Measurements from ENCODE around the gene DPCD.

Gene DPCD

DNA sequence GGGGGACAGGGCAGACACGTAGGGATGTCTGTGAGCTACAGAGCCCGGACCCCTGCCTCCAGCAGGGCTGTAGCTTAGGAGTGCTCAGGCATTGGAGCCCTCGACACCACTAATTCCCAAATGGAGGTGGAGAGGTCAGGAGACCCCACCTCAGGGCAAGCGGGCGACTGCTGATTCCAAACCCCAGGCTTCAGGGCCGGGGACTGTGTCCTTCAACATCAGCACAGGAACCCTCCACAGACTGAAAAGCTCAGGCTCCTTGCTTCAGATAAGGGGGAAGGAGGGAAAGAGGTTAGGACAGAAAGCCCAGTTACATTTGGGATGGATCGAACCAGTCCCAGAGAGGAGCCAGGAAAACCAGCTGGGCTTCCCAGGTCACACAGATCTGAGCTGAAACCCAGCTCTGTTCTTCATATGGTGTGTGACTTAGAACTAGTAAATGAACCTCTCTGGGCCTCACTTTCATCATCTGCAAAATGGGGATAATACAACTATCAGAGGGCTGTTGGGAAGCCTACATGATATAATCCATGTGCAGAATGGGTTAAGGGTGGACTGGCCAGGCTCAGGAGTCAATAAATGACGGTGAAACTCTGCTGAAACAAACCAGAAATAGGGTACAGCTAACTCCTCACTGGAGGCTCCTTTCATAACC lies 16.7 kb upstream of the DPCD start:
- H3K36me3 ChIP-seq (ENCODE audit: insufficient read depth) = no peaks in the 10 kb centered on the region
- no peak overlapping the region for H3K4me2 ChIP-seq
- H3K27ac ChIP-seq = no peak overlapping the region
- no peaks in the 10 kb centered on the region for H3K79me2 ChIP-seq (ENCODE audit: insufficient read depth, low read depth)
- H3K4me3 ChIP-seq (IDR thresholded peaks at IDR 0.05; ENCODE audit: insufficient read depth, low read depth, low read length) = no peak overlapping the region
- H3K27me3 ChIP-seq (ENCODE audit: insufficient read depth, low read depth) = no peaks in the 10 kb centered on the region
- no peak overlapping the region for H3K9ac ChIP-seq
- no peaks in the 10 kb centered on the region for H4K20me1 ChIP-seq (ENCODE audit: insufficient read depth)
- no peak overlapping the region for H2AFZ ChIP-seq (ENCODE audit: low read depth)
- TF ChIP-seq, protein P1, sequence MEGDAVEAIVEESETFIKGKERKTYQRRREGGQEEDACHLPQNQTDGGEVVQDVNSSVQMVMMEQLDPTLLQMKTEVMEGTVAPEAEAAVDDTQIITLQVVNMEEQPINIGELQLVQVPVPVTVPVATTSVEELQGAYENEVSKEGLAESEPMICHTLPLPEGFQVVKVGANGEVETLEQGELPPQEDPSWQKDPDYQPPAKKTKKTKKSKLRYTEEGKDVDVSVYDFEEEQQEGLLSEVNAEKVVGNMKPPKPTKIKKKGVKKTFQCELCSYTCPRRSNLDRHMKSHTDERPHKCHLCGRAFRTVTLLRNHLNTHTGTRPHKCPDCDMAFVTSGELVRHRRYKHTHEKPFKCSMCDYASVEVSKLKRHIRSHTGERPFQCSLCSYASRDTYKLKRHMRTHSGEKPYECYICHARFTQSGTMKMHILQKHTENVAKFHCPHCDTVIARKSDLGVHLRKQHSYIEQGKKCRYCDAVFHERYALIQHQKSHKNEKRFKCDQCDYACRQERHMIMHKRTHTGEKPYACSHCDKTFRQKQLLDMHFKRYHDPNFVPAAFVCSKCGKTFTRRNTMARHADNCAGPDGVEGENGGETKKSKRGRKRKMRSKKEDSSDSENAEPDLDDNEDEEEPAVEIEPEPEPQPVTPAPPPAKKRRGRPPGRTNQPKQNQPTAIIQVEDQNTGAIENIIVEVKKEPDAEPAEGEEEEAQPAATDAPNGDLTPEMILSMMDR (conservative IDR thresholded peaks at IDR 0.05; ENCODE audit: low read depth, low read length) = no peak
- peaks cover 4% of the 10 kb centered on the region for H3K4me1 ChIP-seq (ENCODE audit: low read depth, poor library complexity, severe bottlenecking)

DNA sequence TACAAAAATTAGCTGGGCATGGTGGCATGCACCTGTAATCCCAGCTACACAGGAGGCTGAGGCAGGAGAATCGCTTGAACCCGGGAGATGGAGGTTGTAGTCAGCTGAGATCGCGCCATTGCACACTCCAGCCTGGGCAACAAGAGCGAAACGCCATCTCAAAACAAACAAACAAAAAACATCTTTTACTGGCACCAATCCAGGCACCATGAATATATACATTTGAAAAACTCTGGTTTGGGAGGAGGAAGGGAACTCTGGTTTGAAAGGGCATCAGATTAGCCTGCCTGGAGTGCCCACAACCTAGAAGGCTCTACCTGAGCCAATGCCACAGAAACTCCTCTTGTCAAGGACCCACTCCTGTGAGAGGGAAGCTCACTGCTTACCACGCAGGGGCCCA lies 16.0 kb upstream of the DPCD start:
- H3K9ac ChIP-seq = no peak overlapping the region
- H3K36me3 ChIP-seq (ENCODE audit: insufficient read depth) = no peaks in the 10 kb centered on the region
- TF ChIP-seq, protein P1 (conservative IDR thresholded peaks at IDR 0.05; ENCODE audit: low read depth, low read length) = no peak
- H3K4me2 ChIP-seq = no peak overlapping the region
- H3K79me2 ChIP-seq (ENCODE audit: insufficient read depth, low read depth) = no peaks in the 10 kb centered on the region
- H3K27me3 ChIP-seq (ENCODE audit: insufficient read depth, low read depth) = no peaks in the 10 kb centered on the region
- H3K27ac ChIP-seq = no peak overlapping the region
- H2AFZ ChIP-seq (ENCODE audit: low read depth) = no peak overlapping the region
- H4K20me1 ChIP-seq (ENCODE audit: insufficient read depth) = no peaks in the 10 kb centered on the region
- peaks cover 4% of the 10 kb centered on the region for H3K4me1 ChIP-seq (ENCODE audit: low read depth, poor library complexity, severe bottlenecking)
- H3K4me3 ChIP-seq (IDR thresholded peaks at IDR 0.05; ENCODE audit: insufficient read depth, low read depth, low read length) = no peak overlapping the region

DNA sequence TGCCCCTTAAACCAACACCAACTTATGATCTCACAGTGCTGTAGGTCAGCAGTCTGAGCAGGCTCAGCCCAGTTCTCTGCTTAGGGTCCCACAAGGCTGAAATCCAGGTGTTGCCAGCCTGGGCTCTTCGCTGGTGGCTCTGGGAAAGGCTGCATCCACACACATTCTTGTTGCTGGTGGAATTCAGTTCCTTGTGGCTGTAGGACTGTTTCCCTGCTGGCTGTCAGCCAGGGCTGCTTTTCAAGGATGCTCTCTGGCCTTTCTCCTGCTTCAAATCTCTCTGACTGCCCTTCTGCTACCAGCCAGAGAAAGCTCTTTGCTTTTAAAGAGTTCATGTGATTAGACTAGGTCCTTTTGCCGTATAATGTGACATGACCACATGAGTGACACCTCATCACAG lies 15.3 kb upstream of the DPCD start:
- H3K36me3 ChIP-seq (ENCODE audit: insufficient read depth) = no peaks in the 10 kb centered on the region
- no peak overlapping the region for H2AFZ ChIP-seq (ENCODE audit: low read depth)
- H3K4me2 ChIP-seq = no peak overlapping the region
- TF ChIP-seq, protein P1 (conservative IDR thresholded peaks at IDR 0.05; ENCODE audit: low read depth, low read length) = no peak
- peaks cover 4% of the 10 kb centered on the region for H3K4me1 ChIP-seq (ENCODE audit: low read depth, poor library complexity, severe bottlenecking)
- H4K20me1 ChIP-seq (ENCODE audit: insufficient read depth) = no peaks in the 10 kb centered on the region
- no peaks in the 10 kb centered on the region for H3K79me2 ChIP-seq (ENCODE audit: insufficient read depth, low read depth)
- H3K4me3 ChIP-seq (IDR thresholded peaks at IDR 0.05; ENCODE audit: insufficient read depth, low read depth, low read length) = no peak overlapping the region
- H3K27me3 ChIP-seq (ENCODE audit: insufficient read depth, low read depth) = no peaks in the 10 kb centered on the region
- no peak overlapping the region for H3K9ac ChIP-seq
- H3K27ac ChIP-seq = no peak overlapping the region

DNA sequence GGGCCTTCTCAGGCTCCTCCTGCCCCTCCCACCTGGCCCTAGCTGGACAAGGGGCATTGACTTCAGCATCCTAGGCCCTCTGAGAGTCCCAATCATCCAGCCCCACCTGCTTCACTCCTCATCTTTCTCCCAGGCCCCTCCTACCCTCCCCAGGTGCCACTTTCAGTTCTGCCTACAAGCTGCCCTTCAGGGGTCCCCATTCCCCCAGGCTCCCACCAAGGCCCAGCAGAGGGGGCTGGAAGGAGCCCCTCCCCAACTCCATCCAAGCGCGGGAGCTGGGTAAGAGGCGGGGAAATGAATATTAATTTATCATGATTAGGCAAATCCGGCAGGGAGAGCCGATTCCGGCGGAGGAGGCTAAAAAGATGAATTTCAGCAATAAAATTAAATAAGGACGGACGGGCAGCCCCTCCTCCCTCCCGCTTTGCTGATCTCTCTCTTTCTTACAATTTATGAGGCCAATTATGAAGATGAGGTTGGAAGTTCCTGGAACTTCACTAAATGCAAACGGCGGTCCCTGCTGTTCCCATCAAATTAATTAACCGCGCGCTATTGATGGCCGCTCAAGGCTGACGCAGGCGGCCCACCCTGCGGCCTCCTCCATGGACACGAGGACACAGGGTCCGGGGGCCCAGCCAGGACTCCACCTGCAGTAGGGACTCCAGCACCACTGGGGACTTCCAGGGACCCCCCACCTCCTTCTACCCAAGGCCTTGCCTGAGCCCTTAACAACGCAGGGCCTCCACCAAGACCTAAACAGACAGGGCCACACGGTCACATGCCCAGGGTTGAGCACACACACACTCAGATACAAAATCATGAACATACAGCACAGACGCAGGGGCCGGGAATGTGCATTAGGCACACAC lies 14.0 kb upstream of the DPCD start:
- no peak overlapping the region for H3K9ac ChIP-seq

More for the DNA sequence above, 14.0 kb upstream of the DPCD start:
- no peak overlapping the region for H3K4me3 ChIP-seq (IDR thresholded peaks at IDR 0.05; ENCODE audit: insufficient read depth, low read depth, low read length)
- H3K79me2 ChIP-seq (ENCODE audit: insufficient read depth, low read depth) = no peaks in the 10 kb centered on the region
- TF ChIP-seq, protein P1 (conservative IDR thresholded peaks at IDR 0.05; ENCODE audit: low read depth, low read length) = no peak
- H4K20me1 ChIP-seq (ENCODE audit: insufficient read depth) = no peaks in the 10 kb centered on the region
- no peaks in the 10 kb centered on the region for H3K36me3 ChIP-seq (ENCODE audit: insufficient read depth)
- H3K4me2 ChIP-seq = no peak overlapping the region
- H3K27ac ChIP-seq = no peak overlapping the region
- H3K27me3 ChIP-seq (ENCODE audit: insufficient read depth, low read depth) = no peaks in the 10 kb centered on the region
- H3K4me1 ChIP-seq (ENCODE audit: low read depth, poor library complexity, severe bottlenecking) = peaks cover 4% of the 10 kb centered on the region
- no peak overlapping the region for H2AFZ ChIP-seq (ENCODE audit: low read depth)
